ENCODE measurements around the gene MAP3K3.

The MAP3K3 gene

GRCh38 chr17:63701868-63702720, 79.9 kb downstream of the MAP3K3 start:
- no peak for TF ChIP-seq CTCF (IDR thresholded peaks at IDR 0.05; ENCODE audit: low read depth, low read length)
- DNase-seq (ENCODE audit: extremely low read depth, low read depth), result no peak

- no peak for DNase-seq (ENCODE audit: extremely low read depth, low read depth)
- TF ChIP-seq CTCF (IDR thresholded peaks at IDR 0.05; ENCODE audit: low read depth, low read length), result no peak
Measured at GRCh38 chr17:63702721-63703015, 80.5 kb downstream of the MAP3K3 start.

GRCh38 chr17:63703029-63703428, 80.8 kb downstream of the MAP3K3 start:
- DNase-seq (ENCODE audit: extremely low read depth, low read depth), result no peak
- no peak for TF ChIP-seq CTCF (IDR thresholded peaks at IDR 0.05; ENCODE audit: low read depth, low read length)

- DNase-seq (ENCODE audit: extremely low read depth, low read depth), result no peak
- TF ChIP-seq CTCF (IDR thresholded peaks at IDR 0.05; ENCODE audit: low read depth, low read length), result no peak
Measured at GRCh38 chr17:63703556-63704258, 81.5 kb downstream of the MAP3K3 start.

- TF ChIP-seq CTCF (IDR thresholded peaks at IDR 0.05; ENCODE audit: low read depth, low read length), result no peak
- no peak for DNase-seq (ENCODE audit: extremely low read depth, low read depth)
Measured at GRCh38 chr17:63704259-63704576, 82.0 kb downstream of the MAP3K3 start.

- TF ChIP-seq CTCF (IDR thresholded peaks at IDR 0.05; ENCODE audit: low read depth, low read length), result no peak
- DNase-seq (ENCODE audit: extremely low read depth, low read depth), result no peak
Measured at GRCh38 chr17:63704836-63705235, 82.6 kb downstream of the MAP3K3 start.

- TF ChIP-seq CTCF (IDR thresholded peaks at IDR 0.05; ENCODE audit: low read depth, low read length), result no peak
- no peak for DNase-seq (ENCODE audit: extremely low read depth, low read depth)
Measured at GRCh38 chr17:63705657-63706056, 83.4 kb downstream of the MAP3K3 start.
